Measurements from ENCODE around the gene RPS18. TPM values are rescaled to one million over a fixed set of nuclear protein-coding genes. Genes with fewer than 3 reads are reported as not detected.
"Not testable (repeated sequence)": the region's sequence is repeated elsewhere in the genome, so short reads cannot be mapped to it uniquely, and the experiment has no call there.

Gene RPS18
- total RNA-seq (2014; rRNA removed; shearing (Covaris generic); ENCODE audit: low replicate concordance): 7,996 and 13,063 TPM in 2 replicates

- Histone ChIP-seq H3K9me2 (replicated peaks; ENCODE audit: insufficient read depth, low read length) (no peaks in the 10 kb centered on the region), H3K79me2 (ENCODE audit: low read length) (peaks cover 52% of the 10 kb centered on the region), H3K4me3 (ENCODE audit: low read length) (peak within 1 kb of the TSS; percentile 80), H3K27me3 (ENCODE audit: low read length) (no peaks in the 10 kb centered on the region), H3K36me3 (ENCODE audit: insufficient read depth, low read length) (peaks cover 47% of the 10 kb centered on the region), H3K27ac (ENCODE audit: low read length) (peak within 1 kb of the TSS; percentile 83), H3K9me3 (ENCODE audit: low read length) (no peaks in the 10 kb centered on the region), H2AFZ (ENCODE audit: low read length) (peak within 1 kb of the TSS; percentile 91; the same call in 1 of the 2 replicates), H4K20me1 (ENCODE audit: insufficient read depth, low read depth, low read length) (peaks cover 40% of the 10 kb centered on the region), H3K4me2 (ENCODE audit: low read depth, low read length, poor library complexity, severe bottlenecking) (peak within 1 kb of the TSS; percentile 90), H3K9ac (ENCODE audit: low read length) (peak within 1 kb of the TSS; percentile 91), H3K4me1 (ENCODE audit: low read length) (peaks cover 53% of the 10 kb centered on the region)
- peak; percentile 99 for DNase-seq
Measured at GRCh38 chr6:33271468-33272274, at the start of gene RPS18, which contains the start of gene VPS52. RPS18 (plus strand) TSS chr6:33272075; CDS start chr6:33272120, 45 bp downstream. VPS52 (minus strand) TSS chr6:33271876; CDS start chr6:33271675, 201 bp downstream.

- not testable (repeated sequence) for H3K79me2 ChIP-seq (ENCODE audit: low read length); H3K4me3 ChIP-seq (ENCODE audit: low read length); H3K9ac ChIP-seq (ENCODE audit: low read length); H3K9me3 ChIP-seq (ENCODE audit: low read length); DNase-seq; H3K4me2 ChIP-seq (ENCODE audit: low read depth, low read length, poor library complexity, severe bottlenecking); H3K36me3 ChIP-seq (ENCODE audit: insufficient read depth, low read length); H3K4me1 ChIP-seq (ENCODE audit: low read length); H2AFZ ChIP-seq (ENCODE audit: low read length); H4K20me1 ChIP-seq (ENCODE audit: insufficient read depth, low read depth, low read length); H3K9me2 ChIP-seq (replicated peaks; ENCODE audit: insufficient read depth, low read length); H3K27ac ChIP-seq (ENCODE audit: low read length); H3K27me3 ChIP-seq (ENCODE audit: low read length)
Measured at GRCh38 chr6:33226503-33227120, 45.3 kb upstream of the RPS18 start.

GRCh38 chr6:33235221-33235634 lies 36.6 kb upstream of the RPS18 start:
- DNase-seq: no peak
- Histone ChIP-seq H3K9me2 (replicated peaks; ENCODE audit: insufficient read depth, low read length) (no peaks in the 10 kb centered on the region), H3K4me1 (ENCODE audit: low read length) (no peaks in the 10 kb centered on the region), H3K27ac (ENCODE audit: low read length) (no peak overlapping the region), H3K9me3 (ENCODE audit: low read length) (no peaks in the 10 kb centered on the region), H3K9ac (ENCODE audit: low read length) (no peak overlapping the region), H3K27me3 (ENCODE audit: low read length) (no peaks in the 10 kb centered on the region), H3K79me2 (ENCODE audit: low read length) (no peaks in the 10 kb centered on the region), H4K20me1 (ENCODE audit: insufficient read depth, low read depth, low read length) (no peaks in the 10 kb centered on the region), H3K4me2 (ENCODE audit: low read depth, low read length, poor library complexity, severe bottlenecking) (no peak overlapping the region), H3K4me3 (ENCODE audit: low read length) (no peak overlapping the region), H2AFZ (ENCODE audit: low read length) (no peak overlapping the region), H3K36me3 (ENCODE audit: insufficient read depth, low read length) (no peaks in the 10 kb centered on the region)

GRCh38 chr6:33236328-33236727 lies 35.5 kb upstream of the RPS18 start:
- no peak for DNase-seq
- H3K4me1 ChIP-seq (ENCODE audit: low read length): no peaks in the 10 kb centered on the region
- no peaks in the 10 kb centered on the region for H3K27me3 ChIP-seq (ENCODE audit: low read length)
- no peak overlapping the region for H3K27ac ChIP-seq (ENCODE audit: low read length)
- no peaks in the 10 kb centered on the region for H3K36me3 ChIP-seq (ENCODE audit: insufficient read depth, low read length)
- H4K20me1 ChIP-seq (ENCODE audit: insufficient read depth, low read depth, low read length): no peaks in the 10 kb centered on the region
- H3K9ac ChIP-seq (ENCODE audit: low read length): no peak overlapping the region
- no peaks in the 10 kb centered on the region for H3K79me2 ChIP-seq (ENCODE audit: low read length)
- no peak overlapping the region for H3K4me3 ChIP-seq (ENCODE audit: low read length)
- no peak overlapping the region for H2AFZ ChIP-seq (ENCODE audit: low read length)
- no peaks in the 10 kb centered on the region for H3K9me3 ChIP-seq (ENCODE audit: low read length)
- no peak overlapping the region for H3K4me2 ChIP-seq (ENCODE audit: low read depth, low read length, poor library complexity, severe bottlenecking)
- H3K9me2 ChIP-seq (replicated peaks; ENCODE audit: insufficient read depth, low read length): no peaks in the 10 kb centered on the region

- Histone ChIP-seq H3K36me3 (ENCODE audit: insufficient read depth, low read length) (no peaks in the 10 kb centered on the region), H2AFZ (ENCODE audit: low read length) (no peak overlapping the region), H3K27me3 (ENCODE audit: low read length) (no peaks in the 10 kb centered on the region), H4K20me1 (ENCODE audit: insufficient read depth, low read depth, low read length) (no peaks in the 10 kb centered on the region), H3K4me3 (ENCODE audit: low read length) (no peak overlapping the region), H3K79me2 (ENCODE audit: low read length) (no peaks in the 10 kb centered on the region), H3K4me2 (ENCODE audit: low read depth, low read length, poor library complexity, severe bottlenecking) (no peak overlapping the region), H3K9ac (ENCODE audit: low read length) (no peak overlapping the region), H3K27ac (ENCODE audit: low read length) (no peak overlapping the region), H3K9me2 (replicated peaks; ENCODE audit: insufficient read depth, low read length) (no peaks in the 10 kb centered on the region), H3K4me1 (ENCODE audit: low read length) (no peaks in the 10 kb centered on the region), H3K9me3 (ENCODE audit: low read length) (no peaks in the 10 kb centered on the region)
- no peak for DNase-seq
Measured at GRCh38 chr6:33236852-33237251, 35.0 kb upstream of the RPS18 start.

- Histone ChIP-seq H3K27me3 (ENCODE audit: low read length) (no peaks in the 10 kb centered on the region), H3K9me3 (ENCODE audit: low read length) (no peaks in the 10 kb centered on the region), H3K9ac (ENCODE audit: low read length) (no peak overlapping the region), H4K20me1 (ENCODE audit: insufficient read depth, low read depth, low read length) (no peaks in the 10 kb centered on the region), H3K79me2 (ENCODE audit: low read length) (no peaks in the 10 kb centered on the region), H2AFZ (ENCODE audit: low read length) (no peak overlapping the region), H3K4me1 (ENCODE audit: low read length) (no peaks in the 10 kb centered on the region), H3K4me2 (ENCODE audit: low read depth, low read length, poor library complexity, severe bottlenecking) (no peak overlapping the region), H3K4me3 (ENCODE audit: low read length) (no peak overlapping the region), H3K9me2 (replicated peaks; ENCODE audit: insufficient read depth, low read length) (no peaks in the 10 kb centered on the region), H3K36me3 (ENCODE audit: insufficient read depth, low read length) (no peaks in the 10 kb centered on the region), H3K27ac (ENCODE audit: low read length) (no peak overlapping the region)
- no peak for DNase-seq
Measured at GRCh38 chr6:33237741-33238140, 34.1 kb upstream of the RPS18 start.

- Histone ChIP-seq H3K4me1 (ENCODE audit: low read length) (no peaks in the 10 kb centered on the region), H3K9me2 (replicated peaks; ENCODE audit: insufficient read depth, low read length) (no peaks in the 10 kb centered on the region), H3K27me3 (ENCODE audit: low read length) (no peaks in the 10 kb centered on the region), H2AFZ (ENCODE audit: low read length) (no peak overlapping the region), H3K79me2 (ENCODE audit: low read length) (no peaks in the 10 kb centered on the region), H3K9me3 (ENCODE audit: low read length) (no peaks in the 10 kb centered on the region), H3K27ac (ENCODE audit: low read length) (no peak overlapping the region), H4K20me1 (ENCODE audit: insufficient read depth, low read depth, low read length) (no peaks in the 10 kb centered on the region), H3K4me2 (ENCODE audit: low read depth, low read length, poor library complexity, severe bottlenecking) (no peak overlapping the region), H3K4me3 (ENCODE audit: low read length) (no peak overlapping the region), H3K36me3 (ENCODE audit: insufficient read depth, low read length) (no peaks in the 10 kb centered on the region), H3K9ac (ENCODE audit: low read length) (no peak overlapping the region)
- DNase-seq: no peak
Measured at GRCh38 chr6:33241968-33242367, 29.9 kb upstream of the RPS18 start.

GRCh38 chr6:33243476-33243875 lies 28.4 kb upstream of the RPS18 start:
- Histone ChIP-seq H3K9me2 (replicated peaks; ENCODE audit: insufficient read depth, low read length) (no peaks in the 10 kb centered on the region), H2AFZ (ENCODE audit: low read length) (no peak overlapping the region), H3K79me2 (ENCODE audit: low read length) (no peaks in the 10 kb centered on the region), H3K27ac (ENCODE audit: low read length) (no peak overlapping the region), H3K9me3 (ENCODE audit: low read length) (no peaks in the 10 kb centered on the region), H3K36me3 (ENCODE audit: insufficient read depth, low read length) (no peaks in the 10 kb centered on the region), H3K27me3 (ENCODE audit: low read length) (no peaks in the 10 kb centered on the region), H3K4me2 (ENCODE audit: low read depth, low read length, poor library complexity, severe bottlenecking) (no peak overlapping the region), H3K4me3 (ENCODE audit: low read length) (no peak overlapping the region), H4K20me1 (ENCODE audit: insufficient read depth, low read depth, low read length) (no peaks in the 10 kb centered on the region), H3K9ac (ENCODE audit: low read length) (no peak overlapping the region), H3K4me1 (ENCODE audit: low read length) (peaks cover 7% of the 10 kb centered on the region)
- DNase-seq: no peak

All from Karpas-422 (cell line).